IPS-20b (cell line): ENCODE measurements around the gene CXCL14.

Experiments
- H3K27ac ChIP-seq: one replicate; pipeline ENCODE4 v1.5.1; 2013; ENCODE audit warnings: low read length
- H3K27me3 ChIP-seq: 2 replicates; pipeline ENCODE4 v1.6.1; 2013; ENCODE audit warnings: mild to moderate bottlenecking, low read length, inconsistent platforms; ENCODE audit not compliant: insufficient read depth
- H3K36me3 ChIP-seq: 2 replicates; pipeline ENCODE4 v1.6.1; 2013; ENCODE audit warnings: low read depth, mild to moderate bottlenecking, inconsistent platforms, low read length, moderate library complexity; ENCODE audit not compliant: insufficient read depth
- H3K4me1 ChIP-seq: 2 replicates; pipeline ENCODE4 v1.6.1; 2013; ENCODE audit warnings: mild to moderate bottlenecking, control low read depth, inconsistent platforms, low read length, moderate library complexity; ENCODE audit not compliant: insufficient read depth
- H3K4me3 ChIP-seq: 2 replicates; pipeline ENCODE4 v1.5.1; 2013; ENCODE audit warnings: mild to moderate bottlenecking, low read length, inconsistent platforms
- H3K9ac ChIP-seq: 2 replicates; pipeline ENCODE4 v1.6.1; 2013; ENCODE audit warnings: low read depth, mild to moderate bottlenecking, inconsistent platforms, low read length, moderate library complexity
- H3K9me3 ChIP-seq: 2 replicates; pipeline ENCODE4 v1.6.1; 2013; ENCODE audit warnings: mild to moderate bottlenecking, low read depth, low read length, inconsistent platforms; ENCODE audit not compliant: insufficient read depth

CXCL14 gene

GRCh38 chr5:135549413-135549812 lies 29.4 kb downstream of the CXCL14 start:
- H3K36me3 ChIP-seq, result no peaks in the 10 kb centered on the region
- H3K27ac ChIP-seq, result no peak overlapping the region
- H3K9me3 ChIP-seq, result peaks cover 3% of the 10 kb centered on the region; the same call in 1 of the 2 replicates
- no peak overlapping the region for H3K4me3 ChIP-seq
- peaks cover under 1% of the 10 kb centered on the region; the same call in 1 of the 2 replicates for H3K4me1 ChIP-seq
- H3K9ac ChIP-seq, result no peak overlapping the region
- H3K27me3 ChIP-seq, result peaks cover 98% of the 10 kb centered on the region

- Histone ChIP-seq H3K9me3 (peaks cover 3% of the 10 kb centered on the region; the same call in 1 of the 2 replicates), H3K36me3 (no peaks in the 10 kb centered on the region), H3K4me1 (peaks cover 2% of the 10 kb centered on the region; the same call in 1 of the 2 replicates), H3K4me3 (no peak overlapping the region), H3K27me3 (peaks cover 100% of the 10 kb centered on the region), H3K27ac (no peak overlapping the region), H3K9ac (no peak overlapping the region)
Measured at GRCh38 chr5:135547590-135548254, 31.1 kb downstream of the CXCL14 start.

GRCh38 chr5:135546912-135547311 lies 31.9 kb downstream of the CXCL14 start:
- Histone ChIP-seq H3K36me3 (no peaks in the 10 kb centered on the region), H3K4me3 (no peak overlapping the region), H3K9ac (no peak overlapping the region), H3K27ac (no peak overlapping the region), H3K27me3 (peaks cover 100% of the 10 kb centered on the region), H3K9me3 (peaks cover 3% of the 10 kb centered on the region; the same call in 1 of the 2 replicates), H3K4me1 (peaks cover 2% of the 10 kb centered on the region; the same call in 1 of the 2 replicates)

GRCh38 chr5:135546101-135546500 lies 32.7 kb downstream of the CXCL14 start:
- no peaks in the 10 kb centered on the region for H3K36me3 ChIP-seq
- peaks cover 2% of the 10 kb centered on the region; the same call in 1 of the 2 replicates for H3K4me1 ChIP-seq
- no peak overlapping the region for H3K9ac ChIP-seq
- peaks cover 3% of the 10 kb centered on the region; the same call in 1 of the 2 replicates for H3K9me3 ChIP-seq
- peaks cover 100% of the 10 kb centered on the region for H3K27me3 ChIP-seq
- H3K4me3 ChIP-seq, result no peak overlapping the region
- no peak overlapping the region for H3K27ac ChIP-seq

- peak overlapping the region; percentile 8; the same call in 1 of the 2 replicates for H3K4me3 ChIP-seq
Measured at GRCh38 chr5:135545099-135545498, 33.7 kb downstream of the CXCL14 start.

GRCh38 chr5:135543485-135544304 lies 35.1 kb downstream of the CXCL14 start:
- H3K27me3 ChIP-seq, result peaks cover 100% of the 10 kb centered on the region
- H3K4me3 ChIP-seq, result peak overlapping the region; percentile 8; the same call in 1 of the 2 replicates
- peaks cover 2% of the 10 kb centered on the region; the same call in 1 of the 2 replicates for H3K4me1 ChIP-seq
- H3K9me3 ChIP-seq, result peaks cover 6% of the 10 kb centered on the region; the same call in 1 of the 2 replicates
- H3K36me3 ChIP-seq, result no peaks in the 10 kb centered on the region
- H3K9ac ChIP-seq, result no peak overlapping the region
- H3K27ac ChIP-seq, result no peak overlapping the region

More at GRCh38 chr5:135545099-135545498, 33.7 kb downstream of the CXCL14 start:
- Histone ChIP-seq H3K9ac (no peak overlapping the region), H3K9me3 (peaks cover 6% of the 10 kb centered on the region; the same call in 1 of the 2 replicates), H3K27me3 (peaks cover 100% of the 10 kb centered on the region), H3K27ac (no peak overlapping the region), H3K36me3 (no peaks in the 10 kb centered on the region), H3K4me1 (peaks cover 2% of the 10 kb centered on the region; the same call in 1 of the 2 replicates)

GRCh38 chr5:135543001-135543484 lies 35.7 kb downstream of the CXCL14 start:
- Histone ChIP-seq H3K27ac (no peak overlapping the region), H3K27me3 (peaks cover 100% of the 10 kb centered on the region), H3K4me3 (no peak overlapping the region; the same call in 1 of the 2 replicates), H3K36me3 (no peaks in the 10 kb centered on the region), H3K4me1 (peaks cover 2% of the 10 kb centered on the region; the same call in 1 of the 2 replicates), H3K9me3 (peaks cover 9% of the 10 kb centered on the region), H3K9ac (no peak overlapping the region)

GRCh38 chr5:135541807-135542502 lies 36.8 kb downstream of the CXCL14 start:
- peaks cover 100% of the 10 kb centered on the region for H3K27me3 ChIP-seq

GRCh38 chr5:135539430-135540005 lies 39.3 kb downstream of the CXCL14 start:
- no peaks in the 10 kb centered on the region for H3K36me3 ChIP-seq
- H3K27ac ChIP-seq, result no peak overlapping the region
- no peak overlapping the region for H3K9ac ChIP-seq
- peaks cover 5% of the 10 kb centered on the region; the same call in 1 of the 2 replicates for H3K4me1 ChIP-seq
- H3K27me3 ChIP-seq, result peaks cover 100% of the 10 kb centered on the region
- no peak overlapping the region for H3K4me3 ChIP-seq
- H3K9me3 ChIP-seq, result peaks cover 19% of the 10 kb centered on the region

More at GRCh38 chr5:135541807-135542502, 36.8 kb downstream of the CXCL14 start:
- Histone ChIP-seq H3K9me3 (peaks cover 20% of the 10 kb centered on the region), H3K9ac (no peak overlapping the region), H3K27ac (no peak overlapping the region), H3K4me1 (peaks cover 2% of the 10 kb centered on the region; the same call in 1 of the 2 replicates), H3K4me3 (no peak overlapping the region), H3K36me3 (no peaks in the 10 kb centered on the region)

- Histone ChIP-seq H3K4me1 (peaks cover 6% of the 10 kb centered on the region; the same call in 1 of the 2 replicates), H3K36me3 (no peaks in the 10 kb centered on the region), H3K27me3 (peaks cover 100% of the 10 kb centered on the region), H3K9ac (no peak overlapping the region), H3K9me3 (peaks cover 19% of the 10 kb centered on the region), H3K4me3 (no peak overlapping the region), H3K27ac (no peak overlapping the region)
Measured at GRCh38 chr5:135538261-135538660, 40.5 kb downstream of the CXCL14 start.

GRCh38 chr5:135537745-135538144 lies 41.0 kb downstream of the CXCL14 start:
- H3K4me1 ChIP-seq, result peaks cover 6% of the 10 kb centered on the region; the same call in 1 of the 2 replicates
- H3K4me3 ChIP-seq, result no peak overlapping the region
- H3K27ac ChIP-seq, result no peak overlapping the region
- H3K36me3 ChIP-seq, result no peaks in the 10 kb centered on the region
- peaks cover 100% of the 10 kb centered on the region for H3K27me3 ChIP-seq
- H3K9ac ChIP-seq, result no peak overlapping the region
- peaks cover 19% of the 10 kb centered on the region for H3K9me3 ChIP-seq
